Stomach (tissue), 9 donors: ENCODE data around the gene ATG10. TPM values are rescaled to one million over a fixed set of nuclear protein-coding genes. Genes with fewer than 3 reads are reported as not detected.
A peak's percentile ranks its signal among the peaks of the same experiment; 100 is the strongest.
"Not testable (repeated sequence)": the region's sequence is repeated elsewhere in the genome, so short reads cannot be mapped to it uniquely, and the experiment has no call there.

Source experiments
- DNase-seq, 2 donors: peaks; one replicate each; pipeline versions ENCODE4 v3.0.0 to v3.0.0-alpha.2; 2013 to 2019
- H3K27ac ChIP-seq, 5 donors: fragments of 200-600 bp in 4 of 5; sonication (generic) in 4 of 5; one replicate each; pipeline ENCODE4 v1.5.1; 2013 to 2019; ENCODE audit warnings: mild to moderate bottlenecking in 1 of 5, moderate library complexity in 1 of 5
- H3K27me3 ChIP-seq, 3 donors: fragments of 200-600 bp; sonication (generic); one replicate each; pipeline ENCODE4 v1.5.1; 2017 to 2019; ENCODE audit warnings: mixed run types in 1 of 3
- H3K36me3 ChIP-seq, 4 donors: fragments of 200-600 bp; sonication (generic); 1 replicate in 3 of 4; 2 replicates in 1 of 4; pipeline ENCODE4 v1.5.1; 2016 to 2019
- H3K4me1 ChIP-seq, 4 donors: fragments of 200-600 bp; sonication (generic); one replicate each; pipeline ENCODE4 v1.5.1; 2016 to 2019
- H3K4me3 ChIP-seq, 4 donors: fragments of 200-600 bp; sonication (generic) in 3 of 4; one replicate each; pipeline ENCODE4 v1.5.1; 2016 to 2019; ENCODE audit warnings: mild to moderate bottlenecking in 1 of 4
- H3K9me3 ChIP-seq, 4 donors: fragments of 200-600 bp; sonication (generic); one replicate each; pipeline ENCODE4 v1.5.1; 2016 to 2019
- CTCF ChIP-seq, 7 experiments: fragments of 450-650 bp in 4 of 7; fragments of 200-600 bp in 3 of 7; sonication (generic) in 3 of 7; IDR thresholded peaks; one replicate each; pipeline ENCODE4 v1.5.1; 2016 to 2019; ENCODE audit warnings: antibody characterized with exemption in 7 of 7, control low read depth in 2 of 7, mild to moderate bottlenecking in 1 of 7
- EP300 ChIP-seq: sonication (generic); formaldehyde crosslinking; IDR thresholded peaks from one replicate; pipeline ENCODE4 v1.6.1; 2017; ENCODE audit warnings: antibody characterized with exemption
- POLR2A ChIP-seq, 4 donors: fragments of 450-650 bp; IDR thresholded peaks; one replicate each; pipeline ENCODE4 v1.6.1; 2016; ENCODE audit warnings: antibody characterized with exemption in 4 of 4, control low read depth in 2 of 4, mild to moderate bottlenecking in 1 of 4, moderate library complexity in 1 of 4
- POLR2AphosphoS5 ChIP-seq, 3 donors: sonication (generic); formaldehyde crosslinking; IDR thresholded peaks; one replicate each; pipeline ENCODE4 v1.6.1; 2016; ENCODE audit warnings: antibody characterized with exemption in 3 of 3
- WGBS, 5 donors: extraction: QIAGEN DNeasy Blood & Tissue Kit in 3 of 5; methylation state at CpG; one replicate each; pipeline versions ENCODE4 v1.1.5 to v1.1.7; 2013 to 2018; 5-methylcytosine and 5-hydroxymethylcytosine counted together
- intact Hi-C: fragments of 100-400 bp; cut with DNase I; formaldehyde crosslinking; loops from one replicate; pipeline ENCODE4 v1.15.1; 2023; ENCODE audit warnings: low total_unique reads
- polyA plus RNA-seq, 3 donors: library from polyadenylated mRNA; stranded (reverse); fragments of 200-250 nt; gene quantifications; one replicate each; pipeline ENCODE4 v1.2.3, GENCODE V29; 2013
- total RNA-seq, 5 donors: library from RNA; depleted of rRNA; stranded (reverse); fragments of >200 nt; gene quantifications; one replicate each; pipeline versions ENCODE4 v1.1.0 to v1.2.3, GENCODE V29; 2014 to 2016
- donor health status: healthy with polysubstance abuse.
- donor health status: Bipolar disorder and iron deficiency.
- donor health status: healthy.

Gene ATG10
- total and polyA plus RNA-seq, 8 donors = 0.58 to 16.5 (median 4.3) TPM

- WGBS, 5 donors = 74 to 86% (median 85%) methylated on average over 6 of the region's 6 CpGs
- H3K27me3 ChIP-seq = no peaks in the 10 kb centered on the region
- no peak overlapping the region for H3K4me3 ChIP-seq
- no peaks in the 10 kb centered on the region for H3K9me3 ChIP-seq
- H3K27ac ChIP-seq = no peak overlapping the region
- no peak for DNase-seq
- H3K4me1 ChIP-seq = no peaks in the 10 kb centered on the region
- H3K36me3 ChIP-seq = no peaks in the 10 kb centered on the region
- no peak for TF ChIP-seq POLR2AphosphoS5 (IDR thresholded peaks at IDR 0.05)
- TF ChIP-seq EP300 = no peak
- TF ChIP-seq POLR2A (IDR thresholded peaks at IDR 0.05) = no peak
- no peak for TF ChIP-seq CTCF (IDR thresholded peaks at IDR 0.05)
- intact Hi-C loops = no loop called here
Measured at GRCh38 chr5:82004511-82004910, 32.7 kb downstream of the ATG10 start.

- DNase-seq, H3K27me3 ChIP-seq, H3K27ac ChIP-seq, H3K9me3 ChIP-seq, H3K4me3 ChIP-seq, intact Hi-C loops, H3K4me1 ChIP-seq, H3K36me3 ChIP-seq: not testable (repeated sequence)
- 96 to 99% (median 98%) methylated on average over 12 of the region's 12 CpGs for WGBS, 5 donors
Measured at GRCh38 chr5:82009869-82010268, 38.0 kb downstream of the ATG10 start.

DNA sequence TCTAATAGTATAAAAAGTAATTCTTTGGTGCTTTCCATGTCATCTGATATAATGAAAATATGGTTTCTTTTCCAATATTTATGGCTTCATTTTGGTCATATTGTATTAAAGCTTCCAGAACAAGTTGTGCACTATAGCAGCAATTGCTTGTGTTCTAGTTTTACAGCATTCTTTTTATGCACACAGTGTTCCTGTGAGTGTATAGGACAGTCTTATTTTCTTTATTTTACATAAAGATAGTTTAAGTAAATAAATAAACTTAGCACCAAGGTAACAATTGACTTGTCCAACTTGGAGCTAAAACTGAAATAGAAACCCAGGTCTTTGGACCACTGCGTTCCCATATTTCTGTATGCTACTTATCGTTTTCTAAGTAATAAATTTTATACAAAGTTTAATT is 38.9 kb downstream of the ATG10 start:
- Histone ChIP-seq H3K27ac (no peak overlapping the region), H3K4me1 (no peaks in the 10 kb centered on the region), H3K36me3 (no peaks in the 10 kb centered on the region), H3K9me3 (no peaks in the 10 kb centered on the region), H3K4me3 (no peak overlapping the region), H3K27me3 (no peaks in the 10 kb centered on the region)
- DNase-seq = no peak
- 92 to 99% (median 95%) methylated on average over 2 of the region's 2 CpGs for WGBS, 5 donors
- TF ChIP-seq POLR2A (IDR thresholded peaks at IDR 0.05) = no peak
- TF ChIP-seq POLR2AphosphoS5 (IDR thresholded peaks at IDR 0.05) = no peak
- TF ChIP-seq EP300 = no peak
- TF ChIP-seq CTCF (IDR thresholded peaks at IDR 0.05) = no peak
- intact Hi-C loops = no loop called here

DNA sequence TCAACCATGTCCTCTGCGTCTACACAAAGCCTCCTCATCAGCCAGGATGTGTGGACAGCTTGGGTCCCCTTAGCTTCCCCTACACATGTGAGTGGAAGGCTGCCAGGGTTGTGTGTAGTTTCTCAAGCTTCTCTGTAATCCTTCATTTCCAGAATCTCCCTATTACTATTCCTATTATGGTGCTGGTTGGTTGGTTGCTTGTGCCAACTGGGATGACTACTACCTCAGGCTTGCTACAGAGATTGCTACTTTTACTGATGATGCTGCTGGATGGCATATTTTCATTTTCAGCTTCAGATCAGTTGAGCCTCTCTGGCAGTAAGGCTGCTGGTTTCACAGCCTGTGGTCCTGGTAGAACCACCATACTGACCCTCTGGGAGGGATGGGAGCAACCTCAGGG is 39.9 kb downstream of the ATG10 start:
- DNase-seq = peak in 1 of 2 donors; percentile 9
- no peak overlapping the region for H3K27ac ChIP-seq
- no peak overlapping the region for H3K4me3 ChIP-seq
- no peaks in the 10 kb centered on the region for H3K27me3 ChIP-seq
- WGBS, 5 donors = 93 to 100% (median 96%) methylated on average over 1 of the region's 1 CpG
- TF ChIP-seq CTCF (IDR thresholded peaks at IDR 0.05) (no peak), POLR2A (IDR thresholded peaks at IDR 0.05) (no peak), POLR2AphosphoS5 (IDR thresholded peaks at IDR 0.05) (no peak), EP300 (no peak)
- no peaks in the 10 kb centered on the region for H3K36me3 ChIP-seq
- intact Hi-C loops = no loop called here
- no peaks in the 10 kb centered on the region for H3K9me3 ChIP-seq
- no peaks in the 10 kb centered on the region for H3K4me1 ChIP-seq

GRCh38 chr5:82014644-82015043 is 42.8 kb downstream of the ATG10 start:
- H3K27ac ChIP-seq, H3K27me3 ChIP-seq, intact Hi-C loops, H3K9me3 ChIP-seq, H3K4me3 ChIP-seq, H3K36me3 ChIP-seq, DNase-seq, H3K4me1 ChIP-seq: not testable (repeated sequence)
- WGBS, 5 donors = 92 to 97% (median 95%) methylated on average over 4 of the region's 4 CpGs
